Measurements from ENCODE around the gene PLEKHJ1. TPM values are rescaled to one million over a fixed set of nuclear protein-coding genes. Genes with fewer than 3 reads are reported as not detected.

PLEKHJ1 gene
- total RNA-seq, 1 experiment from 2014 or later: 78.6 TPM

DNA sequence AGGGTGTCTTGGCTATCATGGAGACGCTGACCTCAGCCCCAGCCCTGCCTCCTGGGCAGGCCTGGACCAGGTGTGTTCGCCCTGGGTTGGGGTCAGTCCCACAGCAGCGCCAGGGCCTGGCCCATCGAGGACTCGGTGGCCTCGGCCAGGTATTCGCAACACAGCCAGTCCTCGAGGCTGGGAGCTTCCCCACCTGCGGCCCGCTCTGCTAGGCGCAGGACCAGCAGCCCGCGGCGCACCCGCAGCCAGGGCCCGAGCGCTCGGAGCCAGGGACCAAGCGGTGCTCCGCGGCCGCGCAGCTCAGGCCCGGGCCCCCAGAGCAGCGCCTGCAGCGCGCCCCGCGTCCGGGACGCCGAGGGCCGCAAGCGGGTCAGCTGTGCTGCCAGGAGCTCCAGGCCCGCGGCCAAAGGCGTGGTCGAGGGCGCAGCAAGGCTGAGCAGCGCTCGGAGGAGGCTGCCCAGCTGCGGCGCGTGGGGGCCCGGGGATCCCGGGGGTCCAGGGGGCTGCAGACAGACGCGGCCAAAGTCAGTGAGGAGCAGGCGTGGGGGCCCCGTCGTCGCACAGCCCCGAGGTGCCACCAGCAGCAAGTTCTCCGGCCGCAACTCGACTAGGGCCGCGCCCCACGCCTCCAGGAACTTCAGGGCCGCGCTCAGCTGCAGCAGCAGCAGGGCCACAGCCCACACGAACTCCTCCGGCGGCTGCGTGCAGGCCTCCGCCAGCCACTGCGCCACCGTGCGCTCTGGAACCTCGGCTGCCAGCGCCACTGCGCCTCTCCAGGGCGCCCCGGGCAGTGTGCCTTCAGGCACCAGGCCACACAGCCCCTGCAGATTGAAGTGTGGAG lies 39.7 kb upstream of the PLEKHJ1 start:
- Histone ChIP-seq H3K27ac (ENCODE audit: low read length) (no peak overlapping the region), H3K36me3 (ENCODE audit: control insufficient read depth, insufficient read depth, low read length) (no peaks in the 10 kb centered on the region), H3K4me1 (ENCODE audit: control insufficient read depth, insufficient read depth, low read length) (peaks cover 4% of the 10 kb centered on the region; the same call in 1 of the 2 replicates), H3K9me3 (ENCODE audit: control insufficient read depth, insufficient read depth, low read depth, low read length) (no peaks in the 10 kb centered on the region), H3K27me3 (ENCODE audit: control insufficient read depth, insufficient read depth, low read length) (no peaks in the 10 kb centered on the region), H3K4me3 (ENCODE audit: low read depth in 2 of 2, low read length in 2 of 2) (no peak overlapping the region)
- no peak for TF ChIP-seq POLR2AphosphoS5 (IDR thresholded peaks at IDR 0.05; ENCODE audit: low read depth, low read length)
- TF ChIP-seq, protein P1, sequence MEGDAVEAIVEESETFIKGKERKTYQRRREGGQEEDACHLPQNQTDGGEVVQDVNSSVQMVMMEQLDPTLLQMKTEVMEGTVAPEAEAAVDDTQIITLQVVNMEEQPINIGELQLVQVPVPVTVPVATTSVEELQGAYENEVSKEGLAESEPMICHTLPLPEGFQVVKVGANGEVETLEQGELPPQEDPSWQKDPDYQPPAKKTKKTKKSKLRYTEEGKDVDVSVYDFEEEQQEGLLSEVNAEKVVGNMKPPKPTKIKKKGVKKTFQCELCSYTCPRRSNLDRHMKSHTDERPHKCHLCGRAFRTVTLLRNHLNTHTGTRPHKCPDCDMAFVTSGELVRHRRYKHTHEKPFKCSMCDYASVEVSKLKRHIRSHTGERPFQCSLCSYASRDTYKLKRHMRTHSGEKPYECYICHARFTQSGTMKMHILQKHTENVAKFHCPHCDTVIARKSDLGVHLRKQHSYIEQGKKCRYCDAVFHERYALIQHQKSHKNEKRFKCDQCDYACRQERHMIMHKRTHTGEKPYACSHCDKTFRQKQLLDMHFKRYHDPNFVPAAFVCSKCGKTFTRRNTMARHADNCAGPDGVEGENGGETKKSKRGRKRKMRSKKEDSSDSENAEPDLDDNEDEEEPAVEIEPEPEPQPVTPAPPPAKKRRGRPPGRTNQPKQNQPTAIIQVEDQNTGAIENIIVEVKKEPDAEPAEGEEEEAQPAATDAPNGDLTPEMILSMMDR (IDR thresholded peaks at IDR 0.05): no peak
- TF ChIP-seq, protein P2, sequence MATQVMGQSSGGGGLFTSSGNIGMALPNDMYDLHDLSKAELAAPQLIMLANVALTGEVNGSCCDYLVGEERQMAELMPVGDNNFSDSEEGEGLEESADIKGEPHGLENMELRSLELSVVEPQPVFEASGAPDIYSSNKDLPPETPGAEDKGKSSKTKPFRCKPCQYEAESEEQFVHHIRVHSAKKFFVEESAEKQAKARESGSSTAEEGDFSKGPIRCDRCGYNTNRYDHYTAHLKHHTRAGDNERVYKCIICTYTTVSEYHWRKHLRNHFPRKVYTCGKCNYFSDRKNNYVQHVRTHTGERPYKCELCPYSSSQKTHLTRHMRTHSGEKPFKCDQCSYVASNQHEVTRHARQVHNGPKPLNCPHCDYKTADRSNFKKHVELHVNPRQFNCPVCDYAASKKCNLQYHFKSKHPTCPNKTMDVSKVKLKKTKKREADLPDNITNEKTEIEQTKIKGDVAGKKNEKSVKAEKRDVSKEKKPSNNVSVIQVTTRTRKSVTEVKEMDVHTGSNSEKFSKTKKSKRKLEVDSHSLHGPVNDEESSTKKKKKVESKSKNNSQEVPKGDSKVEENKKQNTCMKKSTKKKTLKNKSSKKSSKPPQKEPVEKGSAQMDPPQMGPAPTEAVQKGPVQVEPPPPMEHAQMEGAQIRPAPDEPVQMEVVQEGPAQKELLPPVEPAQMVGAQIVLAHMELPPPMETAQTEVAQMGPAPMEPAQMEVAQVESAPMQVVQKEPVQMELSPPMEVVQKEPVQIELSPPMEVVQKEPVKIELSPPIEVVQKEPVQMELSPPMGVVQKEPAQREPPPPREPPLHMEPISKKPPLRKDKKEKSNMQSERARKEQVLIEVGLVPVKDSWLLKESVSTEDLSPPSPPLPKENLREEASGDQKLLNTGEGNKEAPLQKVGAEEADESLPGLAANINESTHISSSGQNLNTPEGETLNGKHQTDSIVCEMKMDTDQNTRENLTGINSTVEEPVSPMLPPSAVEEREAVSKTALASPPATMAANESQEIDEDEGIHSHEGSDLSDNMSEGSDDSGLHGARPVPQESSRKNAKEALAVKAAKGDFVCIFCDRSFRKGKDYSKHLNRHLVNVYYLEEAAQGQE (IDR thresholded peaks at IDR 0.05; ENCODE audit: insufficient read depth in 1 of 2, low read depth in 2 of 2, low read length in 1 of 2): no peak
- no peak for TF ChIP-seq SIN3A (IDR thresholded peaks at IDR 0.05; ENCODE audit: borderline replicate concordance, insufficient read depth, low read depth, low read length)
- no peak for TF ChIP-seq TCF7L2 (IDR thresholded peaks at IDR 0.05; ENCODE audit: low read depth, low read length)
- POLR2A ChIA-PET: no interaction called here
- CTCF ChIA-PET: no interaction called here
- ATAC-seq: no peak
- no peak for DNase-seq (ENCODE audit: low read depth, low spot score)
- in situ Hi-C loops (cut with HindIII; ENCODE audit: low pct_unique_long_range_greater_than_20kb, low sequenced_read_pairs) (no loop called here), intact Hi-C loops (cut with micrococcal nuclease; ENCODE audit: unreplicated experiment) (no loop called here)
- BruUV-seq (replicated peaks): no TSS peak

DNA sequence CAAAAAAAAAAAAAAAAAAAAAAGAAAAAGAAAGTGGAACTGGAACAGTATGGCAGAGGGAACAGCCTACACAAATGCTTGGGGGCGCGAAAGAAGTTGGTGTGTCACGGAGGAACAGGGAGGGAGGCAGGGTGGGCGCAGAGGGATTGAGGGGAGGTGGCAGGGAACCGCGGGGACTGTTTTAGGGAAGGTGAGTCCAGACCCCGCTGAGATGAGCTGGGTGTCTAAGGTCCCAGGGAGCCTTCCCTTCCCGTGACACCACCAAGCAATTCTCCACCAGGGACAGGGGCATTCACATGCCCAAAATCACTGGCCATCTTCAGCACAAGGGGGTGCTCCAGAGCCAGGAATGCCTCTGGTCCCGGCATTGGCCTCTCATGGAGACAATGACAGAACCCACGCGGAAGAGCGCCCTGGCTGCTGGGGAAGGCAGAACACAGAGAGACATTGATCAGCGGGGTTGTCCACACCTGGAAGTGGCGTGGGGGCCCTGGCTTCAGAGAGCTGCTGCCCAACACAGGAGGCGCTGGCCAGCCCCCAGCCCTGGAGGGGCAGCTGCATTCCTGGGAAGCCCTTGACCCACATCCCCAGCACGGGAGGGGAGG lies 38.9 kb upstream of the PLEKHJ1 start:
- DNase-seq (ENCODE audit: low read depth, low spot score): no peak
- intact Hi-C loops (cut with micrococcal nuclease; ENCODE audit: unreplicated experiment): no loop called here
- peak; percentile 26; the same call in 1 of the 2 replicates for TF ChIP-seq POLR2AphosphoS5 (IDR thresholded peaks at IDR 0.05; ENCODE audit: low read depth, low read length)
- TF ChIP-seq, protein P1 (IDR thresholded peaks at IDR 0.05): no peak; the same call in 1 of the 2 replicates
- BruUV-seq (replicated peaks): no TSS peak
- H3K36me3 ChIP-seq (ENCODE audit: control insufficient read depth, insufficient read depth, low read length): peaks cover under 1% of the 10 kb centered on the region; the same call in 1 of the 2 replicates
- H3K27me3 ChIP-seq (ENCODE audit: control insufficient read depth, insufficient read depth, low read length): no peaks in the 10 kb centered on the region
- H3K27ac ChIP-seq (ENCODE audit: low read length): no peak overlapping the region
- H3K9me3 ChIP-seq (ENCODE audit: control insufficient read depth, insufficient read depth, low read depth, low read length): no peaks in the 10 kb centered on the region
- no peak overlapping the region for H3K4me3 ChIP-seq (ENCODE audit: low read depth in 2 of 2, low read length in 2 of 2)
- ChIA-PET CTCF (interaction anchor here (0.6 kb wide), 1 partner anchor 1244 kb away, joined by 5 read pairs; no protein-coding TSS in a partner anchor), POLR2A (no interaction called here)
- in situ Hi-C loops (cut with HindIII; ENCODE audit: low pct_unique_long_range_greater_than_20kb, low sequenced_read_pairs): no loop called here
- peaks cover 4% of the 10 kb centered on the region; the same call in 1 of the 2 replicates for H3K4me1 ChIP-seq (ENCODE audit: control insufficient read depth, insufficient read depth, low read length)
- peak; percentile 25 for ATAC-seq
